HG03045 (cell line): Measurements from ENCODE around the gene PFDN2.

Source experiments
- ATAC-seq: cut with Tn5 transposase; IDR thresholded peaks from one replicate; pipeline ENCODE4 v1.9.1; 2021; ENCODE audit warnings: mild to moderate bottlenecking, moderate library complexity; ENCODE audit not compliant: unreplicated experiment

Gene PFDN2

GRCh38 chr1:161061419-161061818 lies 56.4 kb downstream of the PFDN2 start:
- no peak for ATAC-seq

GRCh38 chr1:161059293-161059692 lies 58.5 kb downstream of the PFDN2 start:
- no peak for ATAC-seq

GRCh38 chr1:161054805-161055204 lies 63.0 kb downstream of the PFDN2 start:
- no peak for ATAC-seq

GRCh38 chr1:161054232-161054631 lies 63.6 kb downstream of the PFDN2 start:
- ATAC-seq = no peak

GRCh38 chr1:161052899-161053298 lies 64.9 kb downstream of the PFDN2 start:
- ATAC-seq = no peak

- no peak for ATAC-seq
These were observed 66.6 kb downstream of the PFDN2 start for GRCh38 chr1:161051219-161051618.
